WTC11 (cell line): ENCODE results near the gene FAM217A.

Experiments
- CBFB ChIP-seq: sonication (generic); formaldehyde crosslinking; IDR thresholded peaks from 2 replicates; pipeline ENCODE4 v1.8.1; 2022; ENCODE audit warnings: mild to moderate bottlenecking, low read depth, missing genetic modification reagents
- ELF4 ChIP-seq: sonication (generic); formaldehyde crosslinking; IDR thresholded peaks from 2 replicates; pipeline ENCODE4 v1.8.1; 2022; ENCODE audit warnings: low read depth, mild to moderate bottlenecking, moderate library complexity, missing genetic modification reagents
- FOXK1 ChIP-seq: sonication (generic); formaldehyde crosslinking; IDR thresholded peaks from 2 replicates; pipeline ENCODE4 v1.8.0; 2022; ENCODE audit warnings: mild to moderate bottlenecking, moderate library complexity, missing genetic modification reagents
- JUN ChIP-seq: sonication (generic); formaldehyde crosslinking; IDR thresholded peaks from 2 replicates; pipeline ENCODE4 v1.8.0; 2023; ENCODE audit warnings: mild to moderate bottlenecking, missing genetic modification reagents
- RORB ChIP-seq: fragments of 250-450 bp; sonication (Bioruptor Pico); IDR thresholded peaks from 2 replicates; pipeline ENCODE4 v1.9.0; 2021; ENCODE audit warnings: mild to moderate bottlenecking
- SP1 ChIP-seq: sonication (generic); formaldehyde crosslinking; conservative IDR thresholded peaks from 2 replicates; pipeline ENCODE4 v1.8.1; 2022; ENCODE audit warnings: missing genetic modification reagents
- TF ChIP-seq, protein P1 (sequence below): sonication (generic); formaldehyde crosslinking; IDR thresholded peaks from 2 replicates; pipeline ENCODE4 v1.8.0; 2022; ENCODE audit warnings: mild to moderate bottlenecking, missing genetic modification reagents
- TF ChIP-seq, protein P2 (sequence below): fragments of 200-600 bp; IDR thresholded peaks from 2 replicates; pipeline ENCODE4 v1.8.0; 2022; ENCODE audit warnings: antibody characterized with exemption
- TF ChIP-seq, protein P3 (sequence below): fragments of 250-450 bp; sonication (Bioruptor Pico); IDR thresholded peaks from 2 replicates; pipeline ENCODE4 v1.9.0; 2021; ENCODE audit warnings: moderate library complexity, mild to moderate bottlenecking, inconsistent platforms, borderline replicate concordance
- TF ChIP-seq, protein P4 (sequence below): sonication (generic); formaldehyde crosslinking; IDR thresholded peaks from 2 replicates; pipeline ENCODE4 v1.8.1; 2023; ENCODE audit warnings: mild to moderate bottlenecking, missing genetic modification reagents
- TF ChIP-seq, protein P5 (sequence below): sonication (generic); formaldehyde crosslinking; IDR thresholded peaks from 2 replicates; pipeline ENCODE4 v1.8.1; 2023; ENCODE audit warnings: mild to moderate bottlenecking, moderate library complexity, missing genetic modification reagents
- TF ChIP-seq, protein P6 (sequence below): sonication (generic); formaldehyde crosslinking; IDR thresholded peaks from 2 replicates; pipeline ENCODE4 v1.8.0; 2022; ENCODE audit warnings: mild to moderate bottlenecking, missing genetic modification reagents
- TF ChIP-seq, protein P7 (sequence below): sonication (generic); formaldehyde crosslinking; conservative IDR thresholded peaks from 2 replicates; pipeline ENCODE4 v1.8.1; 2022; ENCODE audit warnings: mild to moderate bottlenecking, missing genetic modification reagents
- TF ChIP-seq, protein P8 (sequence below): sonication (generic); formaldehyde crosslinking; conservative IDR thresholded peaks from 2 replicates; pipeline ENCODE4 v1.8.1; 2023; ENCODE audit warnings: mild to moderate bottlenecking, low read depth, missing genetic modification reagents, moderate library complexity

DNA sequence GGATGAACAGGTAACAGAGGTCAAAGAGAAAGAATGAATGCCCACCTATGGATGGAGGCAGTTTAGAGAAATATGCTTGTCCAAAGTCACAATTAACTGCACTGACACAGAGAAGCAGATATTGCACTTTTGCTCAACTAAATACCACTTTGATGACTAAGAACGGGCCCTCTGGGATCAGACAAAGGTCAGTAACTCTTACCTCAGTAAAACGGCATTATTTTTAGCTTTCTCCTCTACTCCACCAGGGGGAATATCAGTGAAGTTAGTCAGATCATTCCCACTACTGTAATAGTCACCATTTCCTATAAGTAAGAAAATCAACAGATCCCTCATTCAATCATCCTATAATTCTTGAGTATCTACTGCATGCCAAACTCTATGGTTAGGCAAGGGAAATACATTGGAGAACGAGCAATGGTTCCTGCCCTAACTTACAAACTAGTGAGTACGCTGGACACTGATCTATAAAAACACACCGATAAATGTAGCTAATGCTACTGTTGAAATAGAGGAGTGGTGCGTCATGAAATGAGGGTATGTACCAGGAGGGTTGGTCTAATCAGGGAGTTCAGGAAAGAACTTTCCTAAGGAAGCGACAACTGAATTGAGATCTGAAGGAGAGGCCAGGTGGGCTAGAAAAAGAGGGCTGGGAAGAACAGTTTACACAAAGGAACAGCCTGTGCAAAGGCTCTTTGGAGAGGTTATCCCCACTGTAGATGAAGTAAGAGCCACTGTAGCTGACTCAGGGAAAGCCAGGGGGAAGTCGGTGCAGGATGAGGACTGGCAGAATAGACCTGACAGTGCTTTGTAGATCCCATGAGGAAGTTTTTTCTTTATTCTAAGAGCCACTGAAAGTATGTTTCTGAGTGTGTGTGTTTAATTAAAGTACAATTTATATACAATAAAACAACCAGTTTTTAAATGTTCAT is 47.3 kb upstream of the FAM217A start:
- TF ChIP-seq, protein P1, sequence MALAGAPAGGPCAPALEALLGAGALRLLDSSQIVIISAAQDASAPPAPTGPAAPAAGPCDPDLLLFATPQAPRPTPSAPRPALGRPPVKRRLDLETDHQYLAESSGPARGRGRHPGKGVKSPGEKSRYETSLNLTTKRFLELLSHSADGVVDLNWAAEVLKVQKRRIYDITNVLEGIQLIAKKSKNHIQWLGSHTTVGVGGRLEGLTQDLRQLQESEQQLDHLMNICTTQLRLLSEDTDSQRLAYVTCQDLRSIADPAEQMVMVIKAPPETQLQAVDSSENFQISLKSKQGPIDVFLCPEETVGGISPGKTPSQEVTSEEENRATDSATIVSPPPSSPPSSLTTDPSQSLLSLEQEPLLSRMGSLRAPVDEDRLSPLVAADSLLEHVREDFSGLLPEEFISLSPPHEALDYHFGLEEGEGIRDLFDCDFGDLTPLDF (CRISPR knock-in tag) = no peak
- TF ChIP-seq, protein P2, sequence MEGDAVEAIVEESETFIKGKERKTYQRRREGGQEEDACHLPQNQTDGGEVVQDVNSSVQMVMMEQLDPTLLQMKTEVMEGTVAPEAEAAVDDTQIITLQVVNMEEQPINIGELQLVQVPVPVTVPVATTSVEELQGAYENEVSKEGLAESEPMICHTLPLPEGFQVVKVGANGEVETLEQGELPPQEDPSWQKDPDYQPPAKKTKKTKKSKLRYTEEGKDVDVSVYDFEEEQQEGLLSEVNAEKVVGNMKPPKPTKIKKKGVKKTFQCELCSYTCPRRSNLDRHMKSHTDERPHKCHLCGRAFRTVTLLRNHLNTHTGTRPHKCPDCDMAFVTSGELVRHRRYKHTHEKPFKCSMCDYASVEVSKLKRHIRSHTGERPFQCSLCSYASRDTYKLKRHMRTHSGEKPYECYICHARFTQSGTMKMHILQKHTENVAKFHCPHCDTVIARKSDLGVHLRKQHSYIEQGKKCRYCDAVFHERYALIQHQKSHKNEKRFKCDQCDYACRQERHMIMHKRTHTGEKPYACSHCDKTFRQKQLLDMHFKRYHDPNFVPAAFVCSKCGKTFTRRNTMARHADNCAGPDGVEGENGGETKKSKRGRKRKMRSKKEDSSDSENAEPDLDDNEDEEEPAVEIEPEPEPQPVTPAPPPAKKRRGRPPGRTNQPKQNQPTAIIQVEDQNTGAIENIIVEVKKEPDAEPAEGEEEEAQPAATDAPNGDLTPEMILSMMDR = no peak
- TF ChIP-seq JUN (CRISPR knock-in tag) (no peak), FOXK1 (CRISPR knock-in tag) (no peak), RORB (CRISPR knock-in tag) (no peak), ELF4 (no peak), CBFB (CRISPR knock-in tag) (no peak), SP1 (CRISPR knock-in tag) (no peak)
- TF ChIP-seq, protein P3, sequence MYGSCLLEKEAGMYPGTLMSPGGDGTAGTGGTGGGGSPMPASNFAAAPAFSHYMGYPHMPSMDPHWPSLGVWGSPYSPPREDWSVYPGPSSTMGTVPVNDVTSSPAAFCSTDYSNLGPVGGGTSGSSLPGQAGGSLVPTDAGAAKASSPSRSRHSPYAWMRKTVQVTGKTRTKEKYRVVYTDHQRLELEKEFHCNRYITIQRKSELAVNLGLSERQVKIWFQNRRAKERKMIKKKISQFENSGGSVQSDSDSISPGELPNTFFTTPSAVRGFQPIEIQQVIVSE (CRISPR knock-in tag) = no peak
- TF ChIP-seq, protein P4, sequence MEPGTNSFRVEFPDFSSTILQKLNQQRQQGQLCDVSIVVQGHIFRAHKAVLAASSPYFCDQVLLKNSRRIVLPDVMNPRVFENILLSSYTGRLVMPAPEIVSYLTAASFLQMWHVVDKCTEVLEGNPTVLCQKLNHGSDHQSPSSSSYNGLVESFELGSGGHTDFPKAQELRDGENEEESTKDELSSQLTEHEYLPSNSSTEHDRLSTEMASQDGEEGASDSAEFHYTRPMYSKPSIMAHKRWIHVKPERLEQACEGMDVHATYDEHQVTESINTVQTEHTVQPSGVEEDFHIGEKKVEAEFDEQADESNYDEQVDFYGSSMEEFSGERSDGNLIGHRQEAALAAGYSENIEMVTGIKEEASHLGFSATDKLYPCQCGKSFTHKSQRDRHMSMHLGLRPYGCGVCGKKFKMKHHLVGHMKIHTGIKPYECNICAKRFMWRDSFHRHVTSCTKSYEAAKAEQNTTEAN = no peak
- TF ChIP-seq, protein P5, sequence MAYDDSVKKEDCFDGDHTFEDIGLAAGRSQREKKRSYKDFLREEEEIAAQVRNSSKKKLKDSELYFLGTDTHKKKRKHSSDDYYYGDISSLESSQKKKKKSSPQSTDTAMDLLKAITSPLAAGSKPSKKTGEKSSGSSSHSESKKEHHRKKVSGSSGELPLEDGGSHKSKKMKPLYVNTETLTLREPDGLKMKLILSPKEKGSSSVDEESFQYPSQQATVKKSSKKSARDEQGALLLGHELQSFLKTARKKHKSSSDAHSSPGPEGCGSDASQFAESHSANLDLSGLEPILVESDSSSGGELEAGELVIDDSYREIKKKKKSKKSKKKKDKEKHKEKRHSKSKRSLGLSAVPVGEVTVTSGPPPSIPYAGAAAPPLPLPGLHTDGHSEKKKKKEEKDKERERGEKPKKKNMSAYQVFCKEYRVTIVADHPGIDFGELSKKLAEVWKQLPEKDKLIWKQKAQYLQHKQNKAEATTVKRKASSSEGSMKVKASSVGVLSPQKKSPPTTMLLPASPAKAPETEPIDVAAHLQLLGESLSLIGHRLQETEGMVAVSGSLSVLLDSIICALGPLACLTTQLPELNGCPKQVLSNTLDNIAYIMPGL (CRISPR knock-in tag) = no peak
- TF ChIP-seq, protein P6, sequence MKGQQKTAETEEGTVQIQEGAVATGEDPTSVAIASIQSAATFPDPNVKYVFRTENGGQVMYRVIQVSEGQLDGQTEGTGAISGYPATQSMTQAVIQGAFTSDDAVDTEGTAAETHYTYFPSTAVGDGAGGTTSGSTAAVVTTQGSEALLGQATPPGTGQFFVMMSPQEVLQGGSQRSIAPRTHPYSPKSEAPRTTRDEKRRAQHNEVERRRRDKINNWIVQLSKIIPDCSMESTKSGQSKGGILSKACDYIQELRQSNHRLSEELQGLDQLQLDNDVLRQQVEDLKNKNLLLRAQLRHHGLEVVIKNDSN = no peak
- TF ChIP-seq, protein P7, sequence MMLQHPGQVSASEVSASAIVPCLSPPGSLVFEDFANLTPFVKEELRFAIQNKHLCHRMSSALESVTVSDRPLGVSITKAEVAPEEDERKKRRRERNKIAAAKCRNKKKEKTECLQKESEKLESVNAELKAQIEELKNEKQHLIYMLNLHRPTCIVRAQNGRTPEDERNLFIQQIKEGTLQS (CRISPR knock-in tag) = no peak
- TF ChIP-seq, protein P8, sequence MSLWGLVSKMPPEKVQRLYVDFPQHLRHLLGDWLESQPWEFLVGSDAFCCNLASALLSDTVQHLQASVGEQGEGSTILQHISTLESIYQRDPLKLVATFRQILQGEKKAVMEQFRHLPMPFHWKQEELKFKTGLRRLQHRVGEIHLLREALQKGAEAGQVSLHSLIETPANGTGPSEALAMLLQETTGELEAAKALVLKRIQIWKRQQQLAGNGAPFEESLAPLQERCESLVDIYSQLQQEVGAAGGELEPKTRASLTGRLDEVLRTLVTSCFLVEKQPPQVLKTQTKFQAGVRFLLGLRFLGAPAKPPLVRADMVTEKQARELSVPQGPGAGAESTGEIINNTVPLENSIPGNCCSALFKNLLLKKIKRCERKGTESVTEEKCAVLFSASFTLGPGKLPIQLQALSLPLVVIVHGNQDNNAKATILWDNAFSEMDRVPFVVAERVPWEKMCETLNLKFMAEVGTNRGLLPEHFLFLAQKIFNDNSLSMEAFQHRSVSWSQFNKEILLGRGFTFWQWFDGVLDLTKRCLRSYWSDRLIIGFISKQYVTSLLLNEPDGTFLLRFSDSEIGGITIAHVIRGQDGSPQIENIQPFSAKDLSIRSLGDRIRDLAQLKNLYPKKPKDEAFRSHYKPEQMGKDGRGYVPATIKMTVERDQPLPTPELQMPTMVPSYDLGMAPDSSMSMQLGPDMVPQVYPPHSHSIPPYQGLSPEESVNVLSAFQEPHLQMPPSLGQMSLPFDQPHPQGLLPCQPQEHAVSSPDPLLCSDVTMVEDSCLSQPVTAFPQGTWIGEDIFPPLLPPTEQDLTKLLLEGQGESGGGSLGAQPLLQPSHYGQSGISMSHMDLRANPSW = no peak
